Activated CD4-positive, alpha-beta memory T cell treated with anti-CD3 and anti-CD28 coated beads for 36 hours (primary cell): ENCODE results near the gene TSPAN19. TPM values are rescaled to one million over a fixed set of nuclear protein-coding genes. Genes with fewer than 3 reads are reported as not detected.
"Not testable (repeated sequence)": the region's sequence is repeated elsewhere in the genome, so short reads cannot be mapped to it uniquely, and the experiment has no call there.

Experiments used
- CTCF ChIA-PET: fragments of 350-600 bp; sonication (Branson Sonifier 250); formaldehyde crosslinking; loops from one replicate; lab custom pipeline; 2021; ENCODE audit warnings: antibody characterized with exemption, inconsistent platforms; lab: Charles Lee
- POLR2A ChIA-PET: fragments of 350-600 bp; sonication (Branson Sonifier 250); formaldehyde crosslinking; loops from one replicate; lab custom pipeline; 2021; ENCODE audit warnings: antibody characterized with exemption; lab: Charles Lee
- DNase-seq: peaks from one replicate; pipeline ENCODE4 v3.0.0-alpha.2; 2020
- H3K27ac Mint-ChIP-seq: one replicate; pipeline ENCODE4 v1.8.0; 2021; ENCODE audit warnings: mixed read lengths
- H3K27me3 Mint-ChIP-seq: one replicate; pipeline ENCODE4 v1.8.0; 2021; ENCODE audit warnings: mixed read lengths
- H3K36me3 Mint-ChIP-seq: one replicate; pipeline ENCODE4 v1.8.0; 2021; ENCODE audit warnings: mixed read lengths
- H3K4me1 Mint-ChIP-seq: one replicate; pipeline ENCODE4 v1.8.0; 2021; ENCODE audit warnings: low read depth, mixed read lengths
- H3K4me3 Mint-ChIP-seq: one replicate; pipeline ENCODE4 v1.8.0; 2021; ENCODE audit warnings: mild to moderate bottlenecking, mixed read lengths
- H3K9me3 Mint-ChIP-seq: one replicate; pipeline ENCODE4 v1.8.0; 2021; ENCODE audit warnings: mixed read lengths
- intact Hi-C: fragments of 100-400 bp; cut with micrococcal nuclease; formaldehyde crosslinking; loops from one replicate; pipeline ENCODE4 v1.15.1; 2023
- total RNA-seq, 2 experiments: library from RNA; stranded (reverse); gene quantifications; one replicate each; pipeline ENCODE4 v1.2.3, GENCODE V29; 2021

The TSPAN19 gene
- total RNA-seq, 2 experiments from 2014 or later: not detected

- no peak overlapping the region for H3K27ac Mint-ChIP-seq
- ChIA-PET POLR2A (no interaction called here), CTCF (interaction anchor here (0.7 to 8.0 kb wide), 8 partner anchors 10 to 293 kb away, joined by 3 to 116 read pairs (median 4); no protein-coding TSS in a partner anchor)
- H3K9me3 Mint-ChIP-seq: no peaks in the 10 kb centered on the region
- no peak for DNase-seq
- H3K27me3 Mint-ChIP-seq: no peaks in the 10 kb centered on the region
- no peak overlapping the region for H3K4me3 Mint-ChIP-seq
- H3K4me1 Mint-ChIP-seq: no peaks in the 10 kb centered on the region
- intact Hi-C loops: loop anchor here (1.0 kb wide), 1 partner anchor 155 kb away; no protein-coding TSS in a partner anchor
- no peaks in the 10 kb centered on the region for H3K36me3 Mint-ChIP-seq
Measured at GRCh38 chr12:85029456-85029855, 6.6 kb downstream of the TSPAN19 start.

GRCh38 chr12:85018098-85018497 lies 18.0 kb downstream of the TSPAN19 start:
- Mint-ChIP-seq H3K4me3 (no peak overlapping the region), H3K27ac (no peak overlapping the region), H3K4me1 (no peaks in the 10 kb centered on the region), H3K36me3 (no peaks in the 10 kb centered on the region), H3K27me3 (no peaks in the 10 kb centered on the region), H3K9me3 (no peaks in the 10 kb centered on the region)
- ChIA-PET CTCF (no interaction called here), POLR2A (no interaction called here)
- no peak for DNase-seq
- intact Hi-C loops: no loop called here

GRCh38 chr12:85017618-85018017 lies 18.5 kb downstream of the TSPAN19 start:
- no peak overlapping the region for H3K4me3 Mint-ChIP-seq
- intact Hi-C loops: no loop called here
- no peak overlapping the region for H3K27ac Mint-ChIP-seq
- no peaks in the 10 kb centered on the region for H3K36me3 Mint-ChIP-seq
- DNase-seq: no peak
- POLR2A ChIA-PET: no interaction called here
- H3K27me3 Mint-ChIP-seq: no peaks in the 10 kb centered on the region
- H3K9me3 Mint-ChIP-seq: no peaks in the 10 kb centered on the region
- no peaks in the 10 kb centered on the region for H3K4me1 Mint-ChIP-seq
- CTCF ChIA-PET: no interaction called here

- CTCF ChIA-PET: interaction anchor here (0.6 kb wide), 1 partner anchor 890 kb away, joined by 3 read pairs; no protein-coding TSS in a partner anchor
- no peak for DNase-seq
- Mint-ChIP-seq H3K4me3 (no peak overlapping the region), H3K4me1 (no peaks in the 10 kb centered on the region), H3K27me3 (no peaks in the 10 kb centered on the region), H3K36me3 (no peaks in the 10 kb centered on the region), H3K9me3 (no peaks in the 10 kb centered on the region), H3K27ac (no peak overlapping the region)
- POLR2A ChIA-PET: no interaction called here
- intact Hi-C loops: no loop called here
Measured at GRCh38 chr12:85017133-85017532, 18.9 kb downstream of the TSPAN19 start.

- Mint-ChIP-seq H3K36me3 (no peaks in the 10 kb centered on the region), H3K27ac (no peak overlapping the region), H3K4me1 (no peaks in the 10 kb centered on the region), H3K27me3 (no peaks in the 10 kb centered on the region), H3K9me3 (no peaks in the 10 kb centered on the region), H3K4me3 (no peak overlapping the region)
- intact Hi-C loops: no loop called here
- DNase-seq: no peak
- ChIA-PET CTCF (interaction anchor here (0.6 kb wide), 1 partner anchor 891 kb away, joined by 3 read pairs; no protein-coding TSS in a partner anchor), POLR2A (no interaction called here)
Measured at GRCh38 chr12:85016413-85016812, 19.7 kb downstream of the TSPAN19 start.

- intact Hi-C loops: no loop called here
- ChIA-PET CTCF (no interaction called here), POLR2A (no interaction called here)
- Mint-ChIP-seq H3K9me3 (no peaks in the 10 kb centered on the region), H3K27ac (no peak overlapping the region), H3K4me3 (no peak overlapping the region), H3K4me1 (no peaks in the 10 kb centered on the region), H3K27me3 (no peaks in the 10 kb centered on the region), H3K36me3 (no peaks in the 10 kb centered on the region)
- DNase-seq: no peak
Measured at GRCh38 chr12:85007836-85008235, 28.2 kb downstream of the TSPAN19 start.

GRCh38 chr12:85006206-85006605 lies 29.9 kb downstream of the TSPAN19 start:
- no peak overlapping the region for H3K4me3 Mint-ChIP-seq
- H3K27me3 Mint-ChIP-seq: no peaks in the 10 kb centered on the region
- ChIA-PET CTCF (no interaction called here), POLR2A (no interaction called here)
- no peak for DNase-seq
- no peaks in the 10 kb centered on the region for H3K36me3 Mint-ChIP-seq
- H3K4me1 Mint-ChIP-seq: no peaks in the 10 kb centered on the region
- H3K27ac Mint-ChIP-seq: no peak overlapping the region
- intact Hi-C loops: no loop called here
- H3K9me3 Mint-ChIP-seq: no peaks in the 10 kb centered on the region

GRCh38 chr12:85005615-85006014 lies 30.5 kb downstream of the TSPAN19 start:
- no peaks in the 10 kb centered on the region for H3K9me3 Mint-ChIP-seq
- no peak overlapping the region for H3K27ac Mint-ChIP-seq
- intact Hi-C loops: no loop called here
- H3K27me3 Mint-ChIP-seq: no peaks in the 10 kb centered on the region
- no peaks in the 10 kb centered on the region for H3K4me1 Mint-ChIP-seq
- no peaks in the 10 kb centered on the region for H3K36me3 Mint-ChIP-seq
- ChIA-PET CTCF (no interaction called here), POLR2A (no interaction called here)
- DNase-seq: no peak
- no peak overlapping the region for H3K4me3 Mint-ChIP-seq

GRCh38 chr12:85005047-85005446 lies 31.0 kb downstream of the TSPAN19 start:
- H3K9me3 Mint-ChIP-seq, intact Hi-C loops, H3K4me1 Mint-ChIP-seq, H3K27me3 Mint-ChIP-seq, POLR2A ChIA-PET, DNase-seq, CTCF ChIA-PET, H3K4me3 Mint-ChIP-seq, H3K27ac Mint-ChIP-seq, H3K36me3 Mint-ChIP-seq: not testable (repeated sequence)

GRCh38 chr12:85004204-85004603 lies 31.9 kb downstream of the TSPAN19 start:
- no peaks in the 10 kb centered on the region for H3K36me3 Mint-ChIP-seq

GRCh38 chr12:85002778-85003296 lies 33.2 kb downstream of the TSPAN19 start:
- POLR2A ChIA-PET: no interaction called here
- intact Hi-C loops: no loop called here

More at GRCh38 chr12:85004204-85004603, 31.9 kb downstream of the TSPAN19 start:
- ChIA-PET CTCF (no interaction called here), POLR2A (no interaction called here)
- Mint-ChIP-seq H3K27ac (no peak overlapping the region), H3K4me1 (no peaks in the 10 kb centered on the region), H3K9me3 (no peaks in the 10 kb centered on the region), H3K4me3 (no peak overlapping the region), H3K27me3 (no peaks in the 10 kb centered on the region)
- DNase-seq: no peak
- intact Hi-C loops: no loop called here

GRCh38 chr12:85000729-85001128 lies 35.3 kb downstream of the TSPAN19 start:
- Mint-ChIP-seq H3K27me3 (no peaks in the 10 kb centered on the region), H3K36me3 (no peaks in the 10 kb centered on the region), H3K4me3 (no peak overlapping the region), H3K9me3 (no peaks in the 10 kb centered on the region), H3K4me1 (no peaks in the 10 kb centered on the region), H3K27ac (no peak overlapping the region)
- no peak for DNase-seq
- POLR2A ChIA-PET: interaction anchor here (0.7 kb wide), 1 partner anchor 149 kb away, joined by 3 read pairs; no protein-coding TSS in a partner anchor
- intact Hi-C loops: no loop called here
- CTCF ChIA-PET: no interaction called here

More at GRCh38 chr12:85002778-85003296, 33.2 kb downstream of the TSPAN19 start:
- Mint-ChIP-seq H3K27ac (no peak overlapping the region), H3K4me1 (no peaks in the 10 kb centered on the region), H3K9me3 (no peaks in the 10 kb centered on the region), H3K4me3 (no peak overlapping the region), H3K27me3 (no peaks in the 10 kb centered on the region), H3K36me3 (no peaks in the 10 kb centered on the region)
- no peak for DNase-seq
- CTCF ChIA-PET: no interaction called here

GRCh38 chr12:84998341-84998740 lies 37.7 kb downstream of the TSPAN19 start:
- no peaks in the 10 kb centered on the region for H3K27me3 Mint-ChIP-seq
- DNase-seq: no peak
- H3K4me1 Mint-ChIP-seq: peaks cover 2% of the 10 kb centered on the region
- H3K27ac Mint-ChIP-seq: no peak overlapping the region
- POLR2A ChIA-PET: no interaction called here
- intact Hi-C loops: no loop called here
- H3K9me3 Mint-ChIP-seq: no peaks in the 10 kb centered on the region
- no peaks in the 10 kb centered on the region for H3K36me3 Mint-ChIP-seq
- CTCF ChIA-PET: no interaction called here
- H3K4me3 Mint-ChIP-seq: no peak overlapping the region
